Measurements from ENCODE around the gene PHLPP2. TPM values are rescaled to one million over a fixed set of nuclear protein-coding genes. Genes with fewer than 3 reads are reported as not detected.

Gene PHLPP2
- total RNA-seq, 4 donors from 2014 or later = 18.2 to 170 (median 116) TPM

DNA sequence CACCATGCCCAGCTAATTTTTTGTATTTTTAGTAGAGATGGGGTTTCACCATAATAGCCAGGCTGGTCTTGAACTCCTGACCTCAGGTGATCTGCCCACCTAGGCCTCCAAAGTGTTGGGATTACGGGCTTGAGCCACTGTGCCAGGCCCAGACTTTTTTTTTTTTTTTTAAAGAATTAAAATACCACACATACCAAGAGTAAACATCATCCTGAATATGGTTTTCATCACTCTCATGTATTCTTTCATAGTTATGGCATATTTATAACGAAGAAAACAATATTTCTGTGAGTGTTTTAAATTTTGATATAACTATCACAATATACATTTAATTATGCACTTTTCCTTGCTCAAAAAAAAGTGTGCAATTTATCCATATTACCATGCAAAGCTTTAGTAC is 50.3 kb downstream of the PHLPP2 start:
- Histone ChIP-seq H3K4me3 (no peak overlapping the region), H3K36me3 (peaks cover 0 to 48% (median 0%) of the 10 kb centered on the region in 3 donors), H3K4me1 (no peaks in the 10 kb centered on the region), H3K27me3 (no peaks in the 10 kb centered on the region), H3K27ac (no peak overlapping the region), H3K9me3 (no peaks in the 10 kb centered on the region)
- TF ChIP-seq POLR2A (IDR thresholded peaks at IDR 0.05) = no peak
- TF ChIP-seq, protein P1, sequence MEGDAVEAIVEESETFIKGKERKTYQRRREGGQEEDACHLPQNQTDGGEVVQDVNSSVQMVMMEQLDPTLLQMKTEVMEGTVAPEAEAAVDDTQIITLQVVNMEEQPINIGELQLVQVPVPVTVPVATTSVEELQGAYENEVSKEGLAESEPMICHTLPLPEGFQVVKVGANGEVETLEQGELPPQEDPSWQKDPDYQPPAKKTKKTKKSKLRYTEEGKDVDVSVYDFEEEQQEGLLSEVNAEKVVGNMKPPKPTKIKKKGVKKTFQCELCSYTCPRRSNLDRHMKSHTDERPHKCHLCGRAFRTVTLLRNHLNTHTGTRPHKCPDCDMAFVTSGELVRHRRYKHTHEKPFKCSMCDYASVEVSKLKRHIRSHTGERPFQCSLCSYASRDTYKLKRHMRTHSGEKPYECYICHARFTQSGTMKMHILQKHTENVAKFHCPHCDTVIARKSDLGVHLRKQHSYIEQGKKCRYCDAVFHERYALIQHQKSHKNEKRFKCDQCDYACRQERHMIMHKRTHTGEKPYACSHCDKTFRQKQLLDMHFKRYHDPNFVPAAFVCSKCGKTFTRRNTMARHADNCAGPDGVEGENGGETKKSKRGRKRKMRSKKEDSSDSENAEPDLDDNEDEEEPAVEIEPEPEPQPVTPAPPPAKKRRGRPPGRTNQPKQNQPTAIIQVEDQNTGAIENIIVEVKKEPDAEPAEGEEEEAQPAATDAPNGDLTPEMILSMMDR (IDR thresholded peaks at IDR 0.05) = no peak
- DNase-seq = no peak

GRCh38 chr16:71673582-71673973 is 50.9 kb downstream of the PHLPP2 start:
- H3K9me3 ChIP-seq = no peaks in the 10 kb centered on the region
- TF ChIP-seq, protein P1 (IDR thresholded peaks at IDR 0.05) = no peak
- TF ChIP-seq POLR2A (IDR thresholded peaks at IDR 0.05) = no peak
- no peak for DNase-seq
- H3K36me3 ChIP-seq = peaks cover 0 to 45% (median 0%) of the 10 kb centered on the region in 3 donors
- no peaks in the 10 kb centered on the region for H3K27me3 ChIP-seq
- H3K4me1 ChIP-seq = no peaks in the 10 kb centered on the region
- no peak overlapping the region for H3K27ac ChIP-seq
- H3K4me3 ChIP-seq = no peak overlapping the region

- H3K4me1 ChIP-seq = peaks cover 0 to 3% (median 0%) of the 10 kb centered on the region in 4 donors
- no peak for DNase-seq
- TF ChIP-seq POLR2A (IDR thresholded peaks at IDR 0.05) = no peak
- no peaks in the 10 kb centered on the region for H3K27me3 ChIP-seq
- H3K36me3 ChIP-seq = peaks cover 0 to 42% (median 0%) of the 10 kb centered on the region in 3 donors
- H3K27ac ChIP-seq = no peak overlapping the region
- peak overlapping the region in 1 of 4 donors; percentile 2 for H3K4me3 ChIP-seq
- no peaks in the 10 kb centered on the region for H3K9me3 ChIP-seq
These were observed 51.5 kb downstream of the PHLPP2 start for GRCh38 chr16:71672803-71673581.

DNA sequence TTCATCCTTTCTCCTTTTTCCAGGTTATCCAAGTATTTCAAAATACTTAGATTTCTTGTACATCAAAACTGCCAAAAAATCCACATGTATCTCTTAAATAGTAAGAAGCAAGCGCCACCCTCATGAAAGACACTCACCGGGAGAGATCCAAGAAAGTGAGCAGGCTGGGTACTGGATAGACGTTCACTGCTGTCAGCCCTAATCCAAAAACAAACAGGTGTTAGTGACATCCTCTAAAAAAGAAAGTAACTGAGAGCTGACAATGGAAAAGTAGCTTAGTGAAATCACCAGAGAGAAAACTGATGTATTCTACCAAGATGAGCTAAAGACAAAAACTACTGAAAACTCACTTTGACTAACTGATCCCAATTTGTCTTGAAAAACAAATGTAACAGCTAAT is 52.4 kb downstream of the PHLPP2 start:
- H3K27me3 ChIP-seq = no peaks in the 10 kb centered on the region

GRCh38 chr16:71671165-71671564 is 53.3 kb downstream of the PHLPP2 start:
- H3K9me3 ChIP-seq = no peaks in the 10 kb centered on the region
- peak overlapping the region in 2 of 4 donors; percentile 52 to 76 for H3K27ac ChIP-seq
- H3K27me3 ChIP-seq = no peaks in the 10 kb centered on the region
- H3K4me3 ChIP-seq = peak overlapping the region in 2 of 4 donors; percentile 42 to 43
- TF ChIP-seq, protein P1 (IDR thresholded peaks at IDR 0.05) = no peak
- no peak for TF ChIP-seq POLR2A (IDR thresholded peaks at IDR 0.05)
- peaks cover 0 to 6% (median 0%) of the 10 kb centered on the region in 4 donors for H3K4me1 ChIP-seq
- DNase-seq = no peak
- H3K36me3 ChIP-seq = peaks cover 0 to 39% (median 0%) of the 10 kb centered on the region in 3 donors

More for the DNA sequence above, 52.4 kb downstream of the PHLPP2 start:
- Histone ChIP-seq H3K9me3 (no peaks in the 10 kb centered on the region), H3K36me3 (peaks cover 0 to 40% (median 0%) of the 10 kb centered on the region in 3 donors), H3K27ac (no peak overlapping the region), H3K4me1 (peaks cover 0 to 6% (median 0%) of the 10 kb centered on the region in 4 donors), H3K4me3 (peak overlapping the region in 1 of 4 donors; percentile 43)
- TF ChIP-seq, protein P1 (IDR thresholded peaks at IDR 0.05) = no peak
- no peak for TF ChIP-seq POLR2A (IDR thresholded peaks at IDR 0.05)
- no peak for DNase-seq

DNA sequence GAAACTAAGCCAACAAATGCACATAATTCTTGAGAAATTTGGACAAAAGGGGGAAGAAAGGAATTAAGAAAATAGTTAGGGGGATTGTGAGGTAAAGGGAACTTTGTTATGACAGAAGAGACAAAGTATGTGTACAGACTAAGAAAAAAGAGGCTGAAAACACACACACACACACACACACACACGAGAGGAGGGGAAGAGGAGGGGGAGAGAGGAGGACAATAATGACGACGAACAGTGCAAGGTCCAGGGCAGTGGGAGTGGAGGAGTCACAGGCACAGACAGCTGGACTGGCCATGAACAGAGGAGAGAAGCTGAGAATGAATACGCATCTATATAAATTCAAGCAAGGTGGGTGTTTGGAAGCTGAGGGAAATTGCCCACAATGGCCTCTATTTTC is 54.0 kb downstream of the PHLPP2 start:
- peak overlapping the region in 2 of 4 donors; percentile 64 to 76 for H3K27ac ChIP-seq
- DNase-seq = peak in 2 of 3 donors; percentile 72 to 77

More for the DNA sequence above, 54.0 kb downstream of the PHLPP2 start:
- TF ChIP-seq, protein P1 (IDR thresholded peaks at IDR 0.05) = no peak
- peak in 1 of 2 donors; percentile 68 for TF ChIP-seq POLR2A (IDR thresholded peaks at IDR 0.05)
- peaks cover 0 to 37% (median 0%) of the 10 kb centered on the region in 3 donors for H3K36me3 ChIP-seq
- H3K27me3 ChIP-seq = no peaks in the 10 kb centered on the region
- H3K4me1 ChIP-seq = peaks cover 0 to 6% (median 0%) of the 10 kb centered on the region in 4 donors
- H3K9me3 ChIP-seq = no peaks in the 10 kb centered on the region
- H3K4me3 ChIP-seq = peak overlapping the region in 2 of 4 donors; percentile 42 to 43

Data from Peyer's patch (tissue), 4 donors.